Esophagus muscularis mucosa (tissue), 4 donors: ENCODE measurements around the gene EPHA6. TPM values are rescaled to one million over a fixed set of nuclear protein-coding genes. Genes with fewer than 3 reads are reported as not detected.

Source experiments
- DNase-seq: peaks from one replicate; pipeline ENCODE4 v3.0.0-alpha.2; 2017; ENCODE audit errors: extremely low spot score
- H3K27ac ChIP-seq, 4 donors: fragments of 200-600 bp; sonication (generic); replicated peaks in 1 of 4; 1 replicate in 3 of 4; 2 replicates in 1 of 4; pipeline ENCODE4 v1.5.1; 2016 to 2019; ENCODE audit warnings: mild to moderate bottlenecking in 1 of 4
- H3K27me3 ChIP-seq, 4 donors: fragments of 200-600 bp; sonication (generic); one replicate each; pipeline versions ENCODE4 v1.5.1 to v1.6.0; 2016 to 2019
- H3K36me3 ChIP-seq, 4 donors: fragments of 200-600 bp; sonication (generic); one replicate each; pipeline ENCODE4 v1.5.1; 2016 to 2019
- H3K4me1 ChIP-seq, 4 donors: fragments of 200-600 bp; sonication (generic); one replicate each; pipeline ENCODE4 v1.5.1; 2016 to 2019
- H3K4me3 ChIP-seq, 4 donors: fragments of 200-600 bp; sonication (generic); 1 replicate in 2 of 4; 2 replicates in 2 of 4; pipeline ENCODE4 v1.5.1; 2016 to 2019; ENCODE audit warnings: mild to moderate bottlenecking in 4 of 4, moderate library complexity in 1 of 4
- H3K9me3 ChIP-seq, 4 donors: fragments of 200-600 bp; sonication (generic); 1 replicate in 3 of 4; 2 replicates in 1 of 4; pipeline ENCODE4 v1.5.1; 2016 to 2019
- CTCF ChIP-seq, 3 experiments: fragments of 200-600 bp in 2 of 3; fragments of 450-650 bp in 1 of 3; sonication (generic) in 2 of 3; IDR thresholded peaks; one replicate each; pipeline ENCODE4 v1.5.1; 2017 to 2019; ENCODE audit warnings: antibody characterized with exemption in 3 of 3, mild to moderate bottlenecking in 2 of 3, moderate library complexity in 1 of 3
- EP300 ChIP-seq: sonication (generic); formaldehyde crosslinking; IDR thresholded peaks from one replicate; pipeline ENCODE4 v1.6.1; 2017; ENCODE audit warnings: antibody characterized with exemption
- POLR2A ChIP-seq: fragments of 450-650 bp; IDR thresholded peaks from one replicate; pipeline ENCODE4 v1.6.1; 2017; ENCODE audit warnings: antibody characterized with exemption, moderate library complexity, mild to moderate bottlenecking, low read depth
- POLR2AphosphoS5 ChIP-seq, 2 donors: sonication (generic); formaldehyde crosslinking; IDR thresholded peaks; one replicate each; pipeline ENCODE4 v1.6.1; 2017; ENCODE audit warnings: antibody characterized with exemption in 2 of 2
- WGBS: methylation state at CpG from one replicate; pipeline ENCODE4 v1.1.5; 2018; 5-methylcytosine and 5-hydroxymethylcytosine counted together
- intact Hi-C: fragments of 100-400 bp; cut with DNase I; formaldehyde crosslinking; loops from one replicate; pipeline ENCODE4 v1.15.1; 2023
- total RNA-seq, 4 donors: library from RNA; depleted of rRNA; stranded (reverse); fragments of >200 nt; gene quantifications; one replicate each; pipeline versions ENCODE4 v1.1.0 to v1.2.1, GENCODE V29; 2016

EPHA6 gene
- total RNA-seq, 4 donors from 2014 or later: 1.8 to 8.3 (median 4.2) TPM

GRCh38 chr3:97197830-97198229 lies 383.4 kb downstream of the EPHA6 start:
- H3K27ac ChIP-seq: no peak overlapping the region
- no peaks in the 10 kb centered on the region for H3K9me3 ChIP-seq
- H3K4me1 ChIP-seq: no peaks in the 10 kb centered on the region
- H3K4me3 ChIP-seq: no peak overlapping the region
- TF ChIP-seq POLR2AphosphoS5 (IDR thresholded peaks at IDR 0.05) (no peak), POLR2A (no peak), EP300 (no peak), CTCF (IDR thresholded peaks at IDR 0.05) (no peak)
- H3K27me3 ChIP-seq: no peaks in the 10 kb centered on the region
- intact Hi-C loops: no loop called here
- no peak for DNase-seq
- H3K36me3 ChIP-seq: no peaks in the 10 kb centered on the region
- WGBS: 89% methylated on average over 1 of the region's 1 CpG

GRCh38 chr3:97200387-97200786 lies 386.0 kb downstream of the EPHA6 start:
- no peak for DNase-seq
- TF ChIP-seq EP300 (no peak), POLR2A (no peak), POLR2AphosphoS5 (IDR thresholded peaks at IDR 0.05) (no peak), CTCF (IDR thresholded peaks at IDR 0.05) (no peak)
- WGBS: 82% methylated on average over 3 of the region's 3 CpGs
- no peaks in the 10 kb centered on the region for H3K36me3 ChIP-seq
- no peaks in the 10 kb centered on the region for H3K4me1 ChIP-seq
- no peaks in the 10 kb centered on the region for H3K27me3 ChIP-seq
- no peak overlapping the region for H3K4me3 ChIP-seq
- H3K9me3 ChIP-seq: no peaks in the 10 kb centered on the region
- no peak overlapping the region for H3K27ac ChIP-seq
- intact Hi-C loops: no loop called here

- DNase-seq: peak; percentile 37
- no peak overlapping the region for H3K4me3 ChIP-seq
- no peaks in the 10 kb centered on the region for H3K4me1 ChIP-seq
- TF ChIP-seq CTCF (IDR thresholded peaks at IDR 0.05): no peak
- no peak for TF ChIP-seq EP300
- TF ChIP-seq POLR2A: no peak
- TF ChIP-seq POLR2AphosphoS5 (IDR thresholded peaks at IDR 0.05): no peak
- no peak overlapping the region for H3K27ac ChIP-seq
- H3K36me3 ChIP-seq: no peaks in the 10 kb centered on the region
- 80% methylated on average over 2 of the region's 2 CpGs for WGBS
- no peaks in the 10 kb centered on the region for H3K27me3 ChIP-seq
- H3K9me3 ChIP-seq: no peaks in the 10 kb centered on the region
- intact Hi-C loops: no loop called here
Observed at GRCh38 chr3:97201814-97202213, 387.4 kb downstream of the EPHA6 start.

GRCh38 chr3:97228966-97229365 lies 414.6 kb downstream of the EPHA6 start:
- Histone ChIP-seq H3K27me3 (no peaks in the 10 kb centered on the region), H3K4me1 (peaks cover 0 to 15% (median 11%) of the 10 kb centered on the region in 4 donors), H3K9me3 (peaks cover 0 to 6% (median 0%) of the 10 kb centered on the region in 4 donors), H3K36me3 (no peaks in the 10 kb centered on the region), H3K4me3 (no peak overlapping the region), H3K27ac (no peak overlapping the region)
- intact Hi-C loops: no loop called here
- TF ChIP-seq POLR2AphosphoS5 (IDR thresholded peaks at IDR 0.05) (no peak), CTCF (IDR thresholded peaks at IDR 0.05) (no peak), EP300 (no peak), POLR2A (no peak)
- WGBS: 98% methylated on average over 1 of the region's 1 CpG
- DNase-seq: no peak

- no peak for TF ChIP-seq POLR2A
- Histone ChIP-seq H3K36me3 (no peaks in the 10 kb centered on the region), H3K27me3 (no peaks in the 10 kb centered on the region), H3K9me3 (peaks cover 0 to 6% (median 0%) of the 10 kb centered on the region in 4 donors), H3K4me3 (no peak overlapping the region), H3K4me1 (peaks cover 0 to 15% (median 11%) of the 10 kb centered on the region in 4 donors), H3K27ac (no peak overlapping the region)
- no peak for DNase-seq
- intact Hi-C loops: no loop called here
- WGBS: 88% methylated on average over 3 of the region's 3 CpGs
Observed at GRCh38 chr3:97230486-97230885, 416.1 kb downstream of the EPHA6 start.
